K562 (cell line): ENCODE measurements around the gene DNAJC15. TPM values are rescaled to one million over a fixed set of nuclear protein-coding genes. Genes with fewer than 3 reads are reported as not detected.
A peak's percentile ranks its signal among the peaks of the same experiment; 100 is the strongest.

Source experiments
- MECOM ChIP-seq: fragments of 250-450 bp; sonication (Bioruptor Pico); IDR thresholded peaks from 2 replicates; pipeline ENCODE4 v1.8.0; 2022; ENCODE audit warnings: inconsistent platforms
- SMAD4 ChIP-seq: fragments of 250-450 bp; sonication (Bioruptor Pico); conservative IDR thresholded peaks from 2 replicates; pipeline ENCODE4 v1.8.0; 2021; ENCODE audit warnings: inconsistent platforms, mild to moderate bottlenecking, moderate library complexity
- polyA plus RNA-seq, 8 experiments: library from polyadenylated mRNA; depleted of rRNA in 4 of 8; stranded (reverse) in 5 of 8; unstranded in 3 of 8; fragments of >200 nt; fragmentation: Nextera tagmentation in 2 of 8; fragmentation: Illumina TruSeq in 1 of 8; extraction: Ambion mirVana in 2 of 8; extraction: Trizol in 1 of 8; gene quantifications; 2 replicates each; pipeline versions ENCODE4 v1.2.1 to v1.2.3, GENCODE V29; 2011 to 2014; ENCODE audit warnings: inconsistent platforms in 1 of 8, missing spikeins in 1 of 8
- total RNA-seq, 7 experiments: library from RNA; depleted of rRNA in 6 of 7; stranded (reverse); fragments of >200 nt in 6 of 7; fragmentation: Illumina TruSeq in 2 of 7; extraction: Trizol in 2 of 7; gene quantifications; 2 replicates each; pipeline versions ENCODE4 v1.2.1 to v1.2.3, GENCODE V29; 2011 to 2021; ENCODE audit warnings: low replicate concordance in 1 of 7
- TF ChIP-seq, protein P1 (sequence below): fragments of 450-650 bp; IDR thresholded peaks from 2 replicates; pipeline ENCODE4 v1.6.1; 2016; ENCODE audit warnings: low read depth
- TF ChIP-seq, protein P2 (sequence below): sonication (generic); IDR thresholded peaks from 2 replicates; pipeline ENCODE4 v1.6.1; 2016
- TF ChIP-seq, protein P3 (sequence below): sonication (generic); formaldehyde crosslinking; IDR thresholded peaks from 2 replicates; pipeline ENCODE4 v1.8.0; 2022; ENCODE audit warnings: missing genetic modification reagents, mild to moderate bottlenecking, moderate library complexity, borderline replicate concordance
- TF ChIP-seq, protein P4 (sequence below): fragments of 250-450 bp; sonication (Bioruptor Pico); IDR thresholded peaks from 2 replicates; pipeline ENCODE4 v1.5.1; 2021; ENCODE audit warnings: mild to moderate bottlenecking

Gene DNAJC15
- total and polyA plus RNA-seq, 9 of the 15 experiments (the other 6 are each of a cell fraction or from before 2014, with no cell fraction given) = 0.47 to 3.8 (median 1.0) TPM

DNA sequence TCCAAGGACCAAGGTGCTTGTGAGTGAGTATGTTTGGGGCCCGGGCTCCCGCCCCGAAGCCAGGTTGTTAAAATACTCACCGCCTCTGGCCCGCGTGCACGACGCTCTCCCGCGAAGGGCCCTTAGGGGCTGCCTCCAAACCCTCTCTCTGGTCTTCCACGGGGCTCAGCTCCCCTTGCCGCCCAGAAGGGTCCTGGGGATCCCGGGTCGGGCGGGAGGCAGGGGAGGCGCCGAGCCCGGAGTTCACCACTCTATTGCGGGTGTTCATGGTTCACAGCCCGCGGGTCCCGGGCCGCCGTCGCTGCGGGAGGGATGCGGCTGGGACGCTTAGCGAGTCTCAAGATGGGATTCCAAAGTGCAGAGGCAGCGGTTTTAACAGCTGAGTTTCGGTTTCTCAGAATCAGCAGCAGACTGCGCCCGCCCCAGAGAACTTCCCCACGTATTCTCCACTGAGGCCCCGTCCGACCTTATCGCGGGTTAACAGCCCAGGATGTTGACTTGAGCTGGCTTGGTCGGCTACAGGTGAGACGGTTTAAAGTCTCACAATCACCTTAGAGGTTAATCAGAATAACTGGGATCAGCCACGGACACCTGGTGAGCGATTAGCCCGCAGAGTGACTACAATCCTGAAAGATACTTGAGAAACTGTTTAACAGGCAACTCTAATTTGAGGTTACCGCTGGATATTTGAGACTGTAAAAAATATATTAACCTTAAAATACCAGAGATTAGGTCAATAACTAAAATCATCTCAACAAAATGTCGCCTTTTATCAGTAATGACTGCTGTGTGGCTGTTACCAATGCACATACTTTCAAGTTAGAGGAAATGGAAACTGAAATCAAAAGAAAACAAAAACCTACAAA lies 31.3 kb upstream of the DNAJC15 start, which contains the start of gene EPSTI1 (continued):
- TF ChIP-seq, protein P1, sequence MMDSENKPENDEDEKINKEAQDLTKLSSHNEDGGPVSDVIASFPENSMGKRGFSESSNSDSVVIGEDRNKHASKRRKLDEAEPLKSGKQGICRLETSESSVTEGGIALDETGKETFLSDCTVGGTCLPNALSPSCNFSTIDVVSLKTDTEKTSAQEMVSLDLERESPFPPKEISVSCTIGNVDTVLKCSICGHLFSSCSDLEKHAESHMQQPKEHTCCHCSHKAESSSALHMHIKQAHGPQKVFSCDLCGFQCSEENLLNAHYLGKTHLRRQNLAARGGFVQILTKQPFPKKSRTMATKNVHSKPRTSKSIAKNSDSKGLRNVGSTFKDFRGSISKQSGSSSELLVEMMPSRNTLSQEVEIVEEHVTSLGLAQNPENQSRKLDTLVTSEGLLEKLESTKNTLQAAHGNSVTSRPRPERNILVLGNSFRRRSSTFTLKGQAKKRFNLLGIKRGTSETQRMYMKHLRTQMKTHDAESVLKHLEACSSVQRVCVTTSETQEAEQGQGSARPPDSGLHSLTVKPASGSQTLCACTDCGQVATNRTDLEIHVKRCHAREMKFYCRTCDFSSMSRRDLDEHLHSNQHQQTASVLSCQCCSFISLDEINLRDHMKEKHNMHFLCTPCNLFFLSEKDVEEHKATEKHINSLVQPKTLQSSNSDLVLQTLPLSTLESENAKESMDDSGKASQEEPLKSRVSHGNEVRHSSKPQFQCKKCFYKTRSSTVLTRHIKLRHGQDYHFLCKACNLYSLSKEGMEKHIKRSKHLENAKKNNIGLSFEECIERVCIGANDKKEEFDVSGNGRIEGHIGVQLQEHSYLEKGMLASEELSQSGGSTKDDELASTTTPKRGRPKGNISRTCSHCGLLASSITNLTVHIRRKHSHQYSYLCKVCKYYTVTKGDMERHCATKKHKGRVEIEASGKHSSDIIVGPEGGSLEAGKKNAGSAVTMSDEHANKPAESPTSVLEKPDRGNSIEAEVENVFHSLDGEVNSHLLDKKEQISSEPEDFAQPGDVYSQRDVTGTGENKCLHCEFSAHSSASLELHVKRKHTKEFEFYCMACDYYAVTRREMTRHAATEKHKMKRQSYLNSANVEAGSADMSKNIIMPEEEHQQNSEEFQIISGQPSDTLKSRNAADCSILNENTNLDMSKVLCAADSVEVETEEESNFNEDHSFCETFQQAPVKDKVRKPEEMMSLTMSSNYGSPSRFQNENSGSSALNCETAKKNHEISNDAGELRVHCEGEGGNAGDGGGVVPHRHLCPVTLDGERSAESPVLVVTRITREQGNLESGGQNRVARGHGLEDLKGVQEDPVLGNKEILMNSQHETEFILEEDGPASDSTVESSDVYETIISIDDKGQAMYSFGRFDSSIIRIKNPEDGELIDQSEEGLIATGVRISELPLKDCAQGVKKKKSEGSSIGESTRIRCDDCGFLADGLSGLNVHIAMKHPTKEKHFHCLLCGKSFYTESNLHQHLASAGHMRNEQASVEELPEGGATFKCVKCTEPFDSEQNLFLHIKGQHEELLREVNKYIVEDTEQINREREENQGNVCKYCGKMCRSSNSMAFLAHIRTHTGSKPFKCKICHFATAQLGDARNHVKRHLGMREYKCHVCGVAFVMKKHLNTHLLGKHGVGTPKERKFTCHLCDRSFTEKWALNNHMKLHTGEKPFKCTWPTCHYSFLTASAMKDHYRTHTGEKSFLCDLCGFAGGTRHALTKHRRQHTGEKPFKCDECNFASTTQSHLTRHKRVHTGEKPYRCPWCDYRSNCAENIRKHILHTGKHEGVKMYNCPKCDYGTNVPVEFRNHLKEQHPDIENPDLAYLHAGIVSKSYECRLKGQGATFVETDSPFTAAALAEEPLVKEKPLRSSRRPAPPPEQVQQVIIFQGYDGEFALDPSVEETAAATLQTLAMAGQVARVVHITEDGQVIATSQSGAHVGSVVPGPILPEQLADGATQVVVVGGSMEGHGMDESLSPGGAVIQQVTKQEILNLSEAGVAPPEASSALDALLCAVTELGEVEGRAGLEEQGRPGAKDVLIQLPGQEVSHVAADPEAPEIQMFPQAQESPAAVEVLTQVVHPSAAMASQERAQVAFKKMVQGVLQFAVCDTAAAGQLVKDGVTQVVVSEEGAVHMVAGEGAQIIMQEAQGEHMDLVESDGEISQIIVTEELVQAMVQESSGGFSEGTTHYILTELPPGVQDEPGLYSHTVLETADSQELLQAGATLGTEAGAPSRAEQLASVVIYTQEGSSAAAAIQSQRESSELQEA = no peak
- TF ChIP-seq, protein P2, sequence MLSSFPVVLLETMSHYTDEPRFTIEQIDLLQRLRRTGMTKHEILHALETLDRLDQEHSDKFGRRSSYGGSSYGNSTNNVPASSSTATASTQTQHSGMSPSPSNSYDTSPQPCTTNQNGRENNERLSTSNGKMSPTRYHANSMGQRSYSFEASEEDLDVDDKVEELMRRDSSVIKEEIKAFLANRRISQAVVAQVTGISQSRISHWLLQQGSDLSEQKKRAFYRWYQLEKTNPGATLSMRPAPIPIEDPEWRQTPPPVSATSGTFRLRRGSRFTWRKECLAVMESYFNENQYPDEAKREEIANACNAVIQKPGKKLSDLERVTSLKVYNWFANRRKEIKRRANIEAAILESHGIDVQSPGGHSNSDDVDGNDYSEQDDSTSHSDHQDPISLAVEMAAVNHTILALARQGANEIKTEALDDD = peak; percentile 26; the same call in 1 of the 2 replicates
- TF ChIP-seq, protein P3, sequence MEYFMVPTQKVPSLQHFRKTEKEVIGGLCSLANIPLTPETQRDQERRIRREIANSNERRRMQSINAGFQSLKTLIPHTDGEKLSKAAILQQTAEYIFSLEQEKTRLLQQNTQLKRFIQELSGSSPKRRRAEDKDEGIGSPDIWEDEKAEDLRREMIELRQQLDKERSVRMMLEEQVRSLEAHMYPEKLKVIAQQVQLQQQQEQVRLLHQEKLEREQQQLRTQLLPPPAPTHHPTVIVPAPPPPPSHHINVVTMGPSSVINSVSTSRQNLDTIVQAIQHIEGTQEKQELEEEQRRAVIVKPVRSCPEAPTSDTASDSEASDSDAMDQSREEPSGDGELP (CRISPR knock-in tag) = peak; percentile 26; the same call in 1 of the 2 replicates
- TF ChIP-seq MECOM (CRISPR knock-in tag) = no peak
- TF ChIP-seq SMAD4 (CRISPR knock-in tag) = 0 out of 2 replicates have a peak, but pooled peaks have one; percentile 42
- TF ChIP-seq, protein P4, sequence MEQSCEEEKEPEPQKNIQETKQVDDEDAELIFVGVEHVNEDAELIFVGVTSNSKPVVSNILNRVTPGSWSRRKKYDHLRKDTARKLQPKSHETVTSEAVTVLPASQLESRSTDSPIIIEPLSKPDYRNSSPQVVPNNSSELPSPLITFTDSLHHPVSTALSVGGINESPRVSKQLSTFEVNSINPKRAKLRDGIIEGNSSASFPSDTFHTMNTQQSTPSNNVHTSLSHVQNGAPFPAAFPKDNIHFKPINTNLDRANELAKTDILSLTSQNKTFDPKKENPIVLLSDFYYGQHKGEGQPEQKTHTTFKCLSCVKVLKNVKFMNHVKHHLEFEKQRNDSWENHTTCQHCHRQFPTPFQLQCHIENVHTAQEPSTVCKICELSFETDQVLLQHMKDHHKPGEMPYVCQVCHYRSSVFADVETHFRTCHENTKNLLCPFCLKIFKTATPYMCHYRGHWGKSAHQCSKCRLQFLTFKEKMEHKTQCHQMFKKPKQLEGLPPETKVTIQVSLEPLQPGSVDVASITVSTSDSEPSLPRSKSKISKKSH (CRISPR knock-in tag) = no peak
